Measurements from ENCODE around the gene THOC5.
"Not testable (repeated sequence)": the region's sequence is repeated elsewhere in the genome, so short reads cannot be mapped to it uniquely, and the experiment has no call there.

THOC5 gene

DNA sequence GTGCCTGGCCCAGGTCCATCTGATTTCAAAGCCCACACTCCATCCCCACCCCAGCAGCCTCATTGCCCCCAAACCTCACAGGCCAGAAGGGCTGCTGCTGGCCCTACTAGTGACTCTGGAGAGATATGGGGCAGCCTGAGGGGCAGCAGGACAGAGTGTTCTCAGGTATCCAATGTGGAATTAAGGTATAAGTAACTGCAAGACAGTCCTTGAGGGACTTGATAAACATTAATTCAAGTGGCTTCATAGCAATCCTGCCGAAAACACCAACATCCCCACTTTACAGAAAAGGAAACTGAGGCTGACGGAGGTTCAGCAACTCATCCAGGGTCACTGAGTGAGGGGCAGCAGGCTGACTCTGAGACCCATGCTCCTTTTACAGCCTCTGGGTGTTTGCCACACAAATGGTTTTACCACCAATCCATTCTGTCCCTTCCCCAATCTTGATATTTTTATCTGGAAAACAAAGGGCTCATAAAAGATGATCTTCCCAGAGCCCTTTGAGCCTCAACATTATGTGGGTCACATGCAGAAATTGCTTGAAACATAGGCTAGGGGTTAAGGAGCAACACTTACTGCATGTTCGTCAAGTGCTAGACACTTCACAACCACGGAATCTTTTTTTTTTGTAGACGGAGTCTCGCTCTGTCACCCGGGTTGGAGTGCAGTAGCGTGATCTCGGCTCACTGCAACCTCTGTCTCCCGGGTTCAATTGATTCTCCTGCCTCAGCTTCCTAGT, 25.1 kb upstream of the THOC5 start:
- Histone ChIP-seq H3K27me3 (ENCODE audit: control insufficient read depth, insufficient read depth, low read length) (no peaks in the 10 kb centered on the region), H3K9ac (ENCODE audit: low read length) (no peak overlapping the region), H3K4me1 (ENCODE audit: control insufficient read depth, insufficient read depth, low read length) (peaks cover 16% of the 10 kb centered on the region), H3K36me3 (ENCODE audit: control insufficient read depth, insufficient read depth, low read length) (no peaks in the 10 kb centered on the region), H3K4me3 (ENCODE audit: low read length) (no peak overlapping the region), H3K9me3 (ENCODE audit: control insufficient read depth, low read length) (no peaks in the 10 kb centered on the region)

DNA sequence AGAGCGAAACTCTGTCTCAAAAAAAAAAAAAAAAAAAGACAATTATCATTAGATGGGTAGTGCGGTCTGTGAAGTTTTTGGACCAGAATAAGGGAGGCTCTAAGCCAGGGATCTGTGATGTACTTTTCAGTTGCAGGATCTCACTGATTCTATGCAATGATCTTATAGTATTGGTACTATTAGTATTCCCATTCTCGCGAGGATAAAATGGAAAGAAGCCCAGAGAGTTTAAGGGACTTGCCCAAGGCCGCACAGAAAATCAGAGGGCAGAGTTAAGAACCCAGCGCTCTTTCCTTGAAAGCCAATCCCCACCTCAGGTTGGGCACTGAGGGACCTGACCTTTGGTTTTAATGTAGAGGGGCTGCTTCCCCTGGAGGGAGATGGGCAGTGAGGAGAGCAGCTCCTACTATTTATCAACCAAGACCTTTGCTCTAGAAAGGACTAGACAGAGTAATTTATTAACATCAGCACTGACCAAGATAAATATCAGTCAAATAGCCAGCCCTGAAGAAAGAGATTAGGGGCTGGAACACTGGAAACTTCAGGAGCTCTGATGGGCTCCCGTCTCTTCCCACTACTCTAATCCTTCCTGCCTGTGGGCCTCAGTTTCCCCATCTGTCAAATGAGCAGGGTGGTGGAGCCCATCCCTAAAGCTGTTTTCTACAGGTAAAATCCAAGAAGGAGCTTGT, 21.3 kb upstream of the THOC5 start:
- H3K4me1 ChIP-seq (ENCODE audit: control insufficient read depth, insufficient read depth, low read length) = peaks cover 3% of the 10 kb centered on the region
- H3K9me3 ChIP-seq (ENCODE audit: control insufficient read depth, low read length) = no peaks in the 10 kb centered on the region
- H3K36me3 ChIP-seq (ENCODE audit: control insufficient read depth, insufficient read depth, low read length) = no peaks in the 10 kb centered on the region
- no peak overlapping the region for H3K9ac ChIP-seq (ENCODE audit: low read length)
- H3K27me3 ChIP-seq (ENCODE audit: control insufficient read depth, insufficient read depth, low read length) = no peaks in the 10 kb centered on the region
- no peak overlapping the region for H3K4me3 ChIP-seq (ENCODE audit: low read length)

DNA sequence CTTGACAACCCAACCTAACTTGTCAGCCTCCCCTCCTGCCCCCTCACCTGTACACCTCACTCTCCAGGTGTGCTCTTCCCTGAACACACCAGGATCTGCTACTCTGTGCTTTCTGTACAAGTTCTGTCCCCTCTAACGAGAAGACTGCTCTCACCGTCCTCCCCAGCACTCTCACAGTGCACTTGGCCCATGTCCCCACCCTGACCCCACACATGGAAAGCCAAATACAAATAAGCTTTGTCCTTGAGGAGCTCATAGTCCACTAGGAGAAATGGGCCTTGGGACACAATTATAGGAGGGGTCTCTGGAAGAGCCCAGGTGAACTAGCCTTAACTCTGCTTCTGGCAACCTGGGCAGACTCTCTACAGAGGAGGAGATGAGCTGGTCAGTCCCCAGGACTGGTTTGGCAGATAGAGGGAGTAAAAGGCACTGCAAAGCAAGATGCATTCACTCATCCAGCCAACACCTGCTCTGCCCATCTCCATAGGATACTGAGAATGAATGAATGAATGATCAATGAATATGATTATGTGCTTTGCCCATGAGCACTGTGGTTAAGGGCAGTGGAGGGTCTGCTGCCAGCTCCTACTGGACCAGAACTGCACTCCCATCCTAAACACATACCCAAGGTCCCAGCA, 17.5 kb upstream of the THOC5 start:
- Histone ChIP-seq H3K9me3 (ENCODE audit: control insufficient read depth, low read length) (no peaks in the 10 kb centered on the region), H3K4me1 (ENCODE audit: control insufficient read depth, insufficient read depth, low read length) (no peaks in the 10 kb centered on the region), H3K27me3 (ENCODE audit: control insufficient read depth, insufficient read depth, low read length) (no peaks in the 10 kb centered on the region), H3K9ac (ENCODE audit: low read length) (no peak overlapping the region), H3K36me3 (ENCODE audit: control insufficient read depth, insufficient read depth, low read length) (peaks cover 3% of the 10 kb centered on the region), H3K4me3 (ENCODE audit: low read length) (no peak overlapping the region)

DNA sequence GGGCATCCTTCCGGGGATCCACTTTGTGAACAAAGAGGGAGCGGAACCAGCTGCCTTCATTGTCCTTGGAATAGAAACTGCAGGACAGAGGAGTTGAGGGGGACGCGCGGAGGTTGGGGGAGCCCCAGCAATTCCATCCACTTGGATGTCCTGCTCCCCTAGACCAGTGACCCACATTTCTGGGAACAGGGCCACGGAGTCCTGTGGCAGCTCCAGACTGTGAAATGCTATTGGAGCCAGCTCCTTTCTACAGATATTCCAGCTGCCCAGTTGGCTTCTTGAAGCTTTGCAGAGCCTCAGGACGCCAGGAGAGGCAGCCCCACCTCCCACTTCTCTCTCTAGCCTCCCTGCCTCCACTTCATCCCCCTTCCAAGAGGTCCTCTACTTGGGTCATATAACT, 16.9 kb upstream of the THOC5 start:
- Histone ChIP-seq H3K27me3 (ENCODE audit: control insufficient read depth, insufficient read depth, low read length) (no peaks in the 10 kb centered on the region), H3K9ac (ENCODE audit: low read length) (no peak overlapping the region), H3K36me3 (ENCODE audit: control insufficient read depth, insufficient read depth, low read length) (peaks cover 3% of the 10 kb centered on the region), H3K4me1 (ENCODE audit: control insufficient read depth, insufficient read depth, low read length) (no peaks in the 10 kb centered on the region), H3K4me3 (ENCODE audit: low read length) (no peak overlapping the region), H3K9me3 (ENCODE audit: control insufficient read depth, low read length) (no peaks in the 10 kb centered on the region)

DNA sequence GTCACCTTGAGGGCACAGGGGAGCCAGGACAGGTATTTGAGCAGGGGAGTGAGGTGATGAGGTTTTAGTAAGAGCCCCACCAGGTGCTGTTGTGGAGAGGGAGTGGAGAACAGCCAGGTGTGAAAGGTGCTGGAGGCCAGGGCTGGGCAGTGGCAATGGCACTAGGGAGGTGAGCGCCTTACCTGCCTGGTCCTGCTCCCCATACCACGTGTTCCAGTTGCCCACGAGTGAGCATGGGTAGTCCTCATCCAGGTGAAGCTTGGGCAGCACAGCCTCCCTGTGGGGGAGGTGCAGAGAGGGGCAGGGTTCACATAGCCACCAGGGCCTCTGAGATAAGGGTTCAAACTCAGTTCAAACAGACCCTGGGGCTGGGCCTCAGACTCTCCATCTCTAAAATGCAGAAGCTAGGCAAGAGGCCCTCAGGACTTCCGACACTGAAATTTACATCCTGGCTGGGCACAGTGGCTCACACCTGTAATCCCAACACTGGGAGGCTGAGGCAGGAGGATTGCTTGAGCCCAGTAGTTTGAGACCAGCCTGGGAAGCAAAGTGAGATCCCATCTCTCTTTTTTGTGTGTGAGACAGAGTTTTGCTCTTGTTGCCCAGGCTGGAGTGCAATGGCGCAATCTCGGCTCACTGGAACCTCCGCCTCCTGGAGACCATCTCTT, 15.6 kb upstream of the THOC5 start:
- Histone ChIP-seq H3K27me3 (ENCODE audit: control insufficient read depth, insufficient read depth, low read length) (no peaks in the 10 kb centered on the region), H3K36me3 (ENCODE audit: control insufficient read depth, insufficient read depth, low read length) (peaks cover 3% of the 10 kb centered on the region), H3K9me3 (ENCODE audit: control insufficient read depth, low read length) (no peaks in the 10 kb centered on the region), H3K9ac (ENCODE audit: low read length) (no peak overlapping the region), H3K4me1 (ENCODE audit: control insufficient read depth, insufficient read depth, low read length) (no peaks in the 10 kb centered on the region), H3K4me3 (ENCODE audit: low read length) (no peak overlapping the region)

DNA sequence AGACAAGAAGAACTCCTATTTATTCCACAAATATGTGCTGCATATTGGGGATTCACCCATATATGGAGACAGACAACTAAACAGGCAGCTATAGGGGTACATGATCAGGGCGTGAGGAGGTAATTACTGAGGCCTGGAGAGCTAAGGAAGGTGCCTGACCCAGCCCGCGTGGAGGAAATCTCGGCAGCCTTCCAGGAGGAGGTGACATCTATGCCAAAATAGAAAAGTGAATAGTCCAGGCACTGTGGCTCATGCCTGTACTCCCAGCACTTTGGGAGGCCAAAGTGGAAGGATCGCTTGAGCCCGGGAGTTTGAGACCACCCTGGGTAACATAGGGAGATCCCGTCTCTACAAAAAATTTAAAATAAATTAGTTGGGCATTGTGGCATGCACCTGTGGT, 13.8 kb upstream of the THOC5 start:
- H3K9ac ChIP-seq (ENCODE audit: low read length) = no peak overlapping the region
- H3K27me3 ChIP-seq (ENCODE audit: control insufficient read depth, insufficient read depth, low read length) = no peaks in the 10 kb centered on the region
- H3K36me3 ChIP-seq (ENCODE audit: control insufficient read depth, insufficient read depth, low read length) = peaks cover 3% of the 10 kb centered on the region
- H3K9me3 ChIP-seq (ENCODE audit: control insufficient read depth, low read length) = no peaks in the 10 kb centered on the region
- no peaks in the 10 kb centered on the region for H3K4me1 ChIP-seq (ENCODE audit: control insufficient read depth, insufficient read depth, low read length)
- no peak overlapping the region for H3K4me3 ChIP-seq (ENCODE audit: low read length)

DNA sequence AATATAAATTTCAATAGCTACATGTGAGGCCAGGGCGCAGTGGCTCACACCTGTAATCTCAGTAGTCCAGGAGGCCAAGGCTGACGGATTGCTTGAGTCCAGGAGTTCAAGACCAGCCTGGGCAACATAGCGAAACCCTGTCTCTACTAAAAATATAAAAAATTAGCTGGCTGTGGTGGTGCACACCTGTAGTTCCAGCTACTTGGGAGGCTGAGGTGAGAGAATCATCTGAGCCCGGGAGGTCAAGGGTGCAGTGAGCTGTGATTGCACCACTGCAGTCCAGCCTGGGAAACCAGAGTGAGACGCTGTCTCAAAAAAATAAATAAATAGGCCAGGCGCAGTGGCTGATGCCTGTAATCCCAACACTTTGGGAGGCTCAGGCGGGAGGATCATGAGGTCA, 13.0 kb upstream of the THOC5 start:
- not testable (repeated sequence) for H3K4me3 ChIP-seq (ENCODE audit: low read length); H3K36me3 ChIP-seq (ENCODE audit: control insufficient read depth, insufficient read depth, low read length); H3K4me1 ChIP-seq (ENCODE audit: control insufficient read depth, insufficient read depth, low read length); H3K27me3 ChIP-seq (ENCODE audit: control insufficient read depth, insufficient read depth, low read length); H3K9ac ChIP-seq (ENCODE audit: low read length); H3K9me3 ChIP-seq (ENCODE audit: control insufficient read depth, low read length)

DNA sequence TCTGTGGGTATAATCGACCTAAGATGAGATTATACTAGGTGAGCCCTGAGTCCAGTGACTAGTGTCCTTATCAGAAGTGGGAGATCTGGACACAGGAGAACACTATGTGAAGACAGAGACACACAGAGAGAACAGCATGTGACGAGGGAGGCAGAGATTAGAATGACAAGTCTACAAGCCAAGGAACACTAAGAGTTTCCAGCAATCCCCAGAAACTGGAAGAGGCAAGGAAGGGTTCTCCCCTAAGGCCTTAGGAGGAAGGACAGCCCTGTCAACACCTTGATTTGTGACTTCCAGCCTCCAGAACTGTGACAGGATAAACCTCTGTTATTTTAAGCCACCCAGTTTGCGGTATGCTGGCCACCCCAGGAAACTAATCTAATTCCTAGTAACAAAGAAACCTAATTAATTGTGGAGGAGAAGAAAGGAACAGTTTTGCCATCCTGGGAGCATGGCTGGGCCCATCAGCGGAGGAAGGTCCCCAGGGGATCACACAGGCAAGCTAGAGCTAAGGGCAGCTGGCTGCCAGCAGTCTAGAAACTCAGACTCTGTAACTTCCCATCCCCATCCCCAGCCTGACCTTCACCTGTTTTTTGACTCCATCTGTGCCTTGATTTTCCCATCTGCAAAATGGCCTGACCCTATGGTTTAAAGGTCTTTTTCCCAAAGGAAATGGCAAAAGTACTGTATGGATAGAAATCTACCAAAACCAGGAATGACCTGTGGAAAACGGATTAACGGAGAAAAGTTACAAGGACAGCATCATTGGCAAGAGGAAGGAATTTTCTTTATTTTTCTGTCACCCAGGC, 10.3 kb upstream of the THOC5 start:
- no peaks in the 10 kb centered on the region for H3K9me3 ChIP-seq (ENCODE audit: control insufficient read depth, low read length)
- H3K9ac ChIP-seq (ENCODE audit: low read length) = no peak overlapping the region
- H3K36me3 ChIP-seq (ENCODE audit: control insufficient read depth, insufficient read depth, low read length) = peaks cover 7% of the 10 kb centered on the region
- no peaks in the 10 kb centered on the region for H3K27me3 ChIP-seq (ENCODE audit: control insufficient read depth, insufficient read depth, low read length)
- no peaks in the 10 kb centered on the region for H3K4me1 ChIP-seq (ENCODE audit: control insufficient read depth, insufficient read depth, low read length)
- no peak overlapping the region for H3K4me3 ChIP-seq (ENCODE audit: low read length)

DNA sequence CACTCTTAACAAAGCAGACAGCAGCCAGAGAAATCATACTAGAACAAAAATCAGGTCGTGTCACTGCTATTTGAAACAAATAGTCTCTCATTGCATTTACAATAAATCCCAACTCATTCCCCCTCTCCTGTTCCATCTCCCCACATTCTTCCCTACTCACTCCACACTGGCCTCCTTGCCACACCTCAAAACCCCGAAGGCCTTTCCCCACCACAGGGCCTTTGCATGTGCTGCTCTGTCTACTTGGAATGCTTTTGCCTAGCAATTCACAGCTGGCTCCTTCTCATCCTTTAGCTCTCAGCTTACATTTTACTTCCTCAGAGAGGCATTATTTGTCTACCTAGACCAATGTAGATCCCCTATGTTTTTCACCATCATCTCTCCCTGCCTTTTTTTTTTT, 6.3 kb upstream of the THOC5 start:
- no peaks in the 10 kb centered on the region for H3K9me3 ChIP-seq (ENCODE audit: control insufficient read depth, low read length)
- H3K9ac ChIP-seq (ENCODE audit: low read length) = no peak overlapping the region
- no peaks in the 10 kb centered on the region for H3K4me1 ChIP-seq (ENCODE audit: control insufficient read depth, insufficient read depth, low read length)
- H3K36me3 ChIP-seq (ENCODE audit: control insufficient read depth, insufficient read depth, low read length) = peaks cover 13% of the 10 kb centered on the region
- no peaks in the 10 kb centered on the region for H3K27me3 ChIP-seq (ENCODE audit: control insufficient read depth, insufficient read depth, low read length)
- no peak overlapping the region for H3K4me3 ChIP-seq (ENCODE audit: low read length)

DNA sequence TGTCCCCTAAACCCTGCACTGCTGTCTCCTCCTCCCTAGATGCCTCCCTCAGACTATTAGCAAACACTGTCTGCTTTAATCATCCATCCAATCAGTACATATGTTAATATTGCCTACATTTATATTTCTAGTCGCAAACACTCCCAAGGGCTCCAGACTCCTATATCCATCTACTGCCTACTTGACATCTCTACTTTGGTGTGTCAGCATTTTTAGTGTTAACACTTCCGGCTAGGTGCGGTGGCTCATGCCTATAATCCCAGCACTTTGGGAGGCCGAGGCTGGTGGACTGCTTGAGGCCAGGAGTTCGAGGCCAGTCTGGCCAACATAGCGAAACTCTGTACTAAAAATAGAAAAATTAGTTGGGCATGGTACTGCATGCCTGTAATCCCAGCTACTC, 5.5 kb upstream of the THOC5 start:
- Histone ChIP-seq H3K4me3 (ENCODE audit: low read length) (no peak overlapping the region), H3K9ac (ENCODE audit: low read length) (no peak overlapping the region), H3K4me1 (ENCODE audit: control insufficient read depth, insufficient read depth, low read length) (peaks cover 4% of the 10 kb centered on the region), H3K9me3 (ENCODE audit: control insufficient read depth, low read length) (no peaks in the 10 kb centered on the region), H3K27me3 (ENCODE audit: control insufficient read depth, insufficient read depth, low read length) (no peaks in the 10 kb centered on the region), H3K36me3 (ENCODE audit: control insufficient read depth, insufficient read depth, low read length) (peaks cover 13% of the 10 kb centered on the region)

DNA sequence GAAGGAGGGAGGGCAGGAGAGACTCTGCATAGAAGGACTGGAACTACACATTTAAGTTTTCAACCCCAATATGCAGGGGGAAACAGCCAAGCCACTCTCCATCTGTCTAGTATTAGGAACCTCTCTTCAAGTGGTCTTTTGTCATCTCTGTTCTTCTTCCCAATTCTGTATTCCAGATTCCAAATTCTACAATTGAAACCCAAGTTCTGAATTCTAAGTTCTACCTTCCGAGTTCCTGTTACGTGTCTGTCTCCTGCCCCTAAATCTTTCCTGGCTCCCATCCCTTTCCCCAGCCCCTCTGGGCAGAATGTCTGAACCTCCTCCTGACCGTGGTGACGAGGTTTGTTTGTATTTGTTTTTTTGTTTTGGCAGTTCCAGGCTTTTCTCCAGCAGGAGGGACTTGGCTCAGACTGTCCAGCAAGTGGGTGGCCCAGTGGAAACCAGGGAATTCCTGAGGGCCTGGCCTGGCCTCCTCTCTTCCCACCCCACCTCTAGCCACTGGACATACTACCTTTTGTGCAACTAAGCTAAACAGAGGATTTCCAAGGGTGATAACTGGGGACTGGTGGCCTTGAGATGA, 1.6 kb upstream of the THOC5 start:
- Histone ChIP-seq H3K36me3 (ENCODE audit: control insufficient read depth, insufficient read depth, low read length) (peaks cover 9% of the 10 kb centered on the region), H3K4me3 (ENCODE audit: low read length) (no peak overlapping the region), H3K4me1 (ENCODE audit: control insufficient read depth, insufficient read depth, low read length) (peaks cover 6% of the 10 kb centered on the region), H3K27me3 (ENCODE audit: control insufficient read depth, insufficient read depth, low read length) (no peaks in the 10 kb centered on the region), H3K9me3 (ENCODE audit: control insufficient read depth, low read length) (no peaks in the 10 kb centered on the region), H3K9ac (ENCODE audit: low read length) (no peak overlapping the region)
